Activated CD4-positive, CD25-positive, alpha-beta regulatory T cell treated with anti-CD3 and anti-CD28 coated beads, Interleukin-2, amount 50 U/mL, for 24 hours (primary cell): ENCODE measurements around the gene LY6G5B.

ENCODE experiments used
- ATAC-seq, 2 donors: fragments of 150-1000 bp; cut with Tn5 transposase; one replicate each; pipeline ENCODE4 v1.10.0; 2021; ENCODE audit warnings: mild to moderate bottlenecking in 1 of 2, moderate library complexity in 1 of 2

Gene LY6G5B

GRCh38 chr6:31717499-31718222, 47.9 kb downstream of the LY6G5B start:
- ATAC-seq: no peak

DNA sequence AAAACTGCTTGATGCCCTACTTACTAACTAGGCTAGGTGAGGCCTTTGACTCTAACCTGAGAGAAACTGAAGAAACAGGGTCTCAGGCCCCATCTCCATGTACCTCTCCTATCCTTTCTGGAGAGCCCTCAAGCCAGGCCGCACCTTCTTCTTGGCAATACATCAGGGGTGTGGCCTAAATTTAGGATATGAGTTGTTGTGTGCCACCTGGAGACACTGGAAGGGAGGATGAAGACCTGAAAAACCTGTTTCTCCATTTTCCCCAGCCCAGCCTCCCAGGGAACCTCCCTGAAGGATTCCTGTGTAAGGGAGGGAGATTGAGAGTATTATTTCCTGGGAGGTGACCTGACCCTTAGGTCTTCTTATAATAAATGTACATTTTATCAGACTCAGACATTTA, 48.5 kb downstream of the LY6G5B start:
- no peak for ATAC-seq

GRCh38 chr6:31719001-31719400, 49.2 kb downstream of the LY6G5B start:
- no peak for ATAC-seq

- ATAC-seq: no peak
These were observed 50.5 kb downstream of the LY6G5B start for GRCh38 chr6:31720196-31720770.

GRCh38 chr6:31721351-31722020, 51.7 kb downstream of the LY6G5B start, which contains the start of gene LY6G6C:
Gene LY6G6C (minus strand): TSS chr6:31721746. CDS start chr6:31721679, 67 bp downstream.
- ATAC-seq: no peak

GRCh38 chr6:31722173-31722572, 52.4 kb downstream of the LY6G5B start:
- no peak for ATAC-seq
